Glutamatergic neuron (in vitro differentiated cells): ENCODE measurements around the gene KCNH6. TPM values are rescaled to one million over a fixed set of nuclear protein-coding genes. Genes with fewer than 3 reads are reported as not detected.

Experiments used
- DNase-seq: peaks from one replicate; pipeline ENCODE4 v3.0.0; 2022
- H3K27ac Mint-ChIP-seq: one replicate; pipeline ENCODE4 v1.8.0; 2020; ENCODE audit warnings: mild to moderate bottlenecking, mixed read lengths, inconsistent platforms; ENCODE audit not compliant: unreplicated experiment
- H3K27me3 Mint-ChIP-seq: one replicate; pipeline ENCODE4 v1.8.0; 2020; ENCODE audit warnings: mild to moderate bottlenecking, moderate library complexity, mixed read lengths, inconsistent platforms; ENCODE audit not compliant: unreplicated experiment
- H3K36me3 Mint-ChIP-seq: one replicate; pipeline ENCODE4 v1.8.0; 2020; ENCODE audit warnings: mild to moderate bottlenecking, mixed read lengths, inconsistent platforms; ENCODE audit not compliant: unreplicated experiment
- H3K4me1 Mint-ChIP-seq: one replicate; pipeline ENCODE4 v1.8.0; 2020; ENCODE audit warnings: mild to moderate bottlenecking, low read depth, mixed read lengths, inconsistent platforms; ENCODE audit not compliant: unreplicated experiment
- H3K4me3 Mint-ChIP-seq: one replicate; pipeline ENCODE4 v1.8.0; 2020; ENCODE audit warnings: mild to moderate bottlenecking, mixed read lengths, inconsistent platforms; ENCODE audit not compliant: unreplicated experiment
- H3K9me3 Mint-ChIP-seq: one replicate; pipeline ENCODE4 v1.8.0; 2020; ENCODE audit warnings: mild to moderate bottlenecking, moderate library complexity, mixed read lengths, inconsistent platforms; ENCODE audit not compliant: unreplicated experiment
- total RNA-seq: library from RNA; stranded (reverse); fragmentation: NEBNext Ultra II Directional; extraction: Animal tissue kit (Norgen Biotek cat#: 25700); gene quantifications from one replicate; pipeline ENCODE4 v1.2.1, GENCODE V29; 2021; ENCODE audit not compliant: unreplicated experiment
- TF ChIP-seq, protein P1 (sequence below): fragments of 200-600 bp; sonication (generic); IDR thresholded peaks from one replicate; pipeline ENCODE4 v1.5.0; 2021; ENCODE audit not compliant: partially characterized antibody, unreplicated experiment

KCNH6 gene
- total RNA-seq, 1 donor from 2014 or later, result 4.1 TPM

GRCh38 chr17:63496177-63496576 lies 27.0 kb upstream of the KCNH6 start:
- Mint-ChIP-seq H3K27ac (no peak overlapping the region), H3K27me3 (peaks cover 8% of the 10 kb centered on the region), H3K9me3 (peaks cover 1% of the 10 kb centered on the region), H3K4me1 (peaks cover 10% of the 10 kb centered on the region), H3K36me3 (no peaks in the 10 kb centered on the region), H3K4me3 (no peak overlapping the region)
- DNase-seq, result no peak
- TF ChIP-seq, protein P1, sequence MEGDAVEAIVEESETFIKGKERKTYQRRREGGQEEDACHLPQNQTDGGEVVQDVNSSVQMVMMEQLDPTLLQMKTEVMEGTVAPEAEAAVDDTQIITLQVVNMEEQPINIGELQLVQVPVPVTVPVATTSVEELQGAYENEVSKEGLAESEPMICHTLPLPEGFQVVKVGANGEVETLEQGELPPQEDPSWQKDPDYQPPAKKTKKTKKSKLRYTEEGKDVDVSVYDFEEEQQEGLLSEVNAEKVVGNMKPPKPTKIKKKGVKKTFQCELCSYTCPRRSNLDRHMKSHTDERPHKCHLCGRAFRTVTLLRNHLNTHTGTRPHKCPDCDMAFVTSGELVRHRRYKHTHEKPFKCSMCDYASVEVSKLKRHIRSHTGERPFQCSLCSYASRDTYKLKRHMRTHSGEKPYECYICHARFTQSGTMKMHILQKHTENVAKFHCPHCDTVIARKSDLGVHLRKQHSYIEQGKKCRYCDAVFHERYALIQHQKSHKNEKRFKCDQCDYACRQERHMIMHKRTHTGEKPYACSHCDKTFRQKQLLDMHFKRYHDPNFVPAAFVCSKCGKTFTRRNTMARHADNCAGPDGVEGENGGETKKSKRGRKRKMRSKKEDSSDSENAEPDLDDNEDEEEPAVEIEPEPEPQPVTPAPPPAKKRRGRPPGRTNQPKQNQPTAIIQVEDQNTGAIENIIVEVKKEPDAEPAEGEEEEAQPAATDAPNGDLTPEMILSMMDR, result no peak

DNA sequence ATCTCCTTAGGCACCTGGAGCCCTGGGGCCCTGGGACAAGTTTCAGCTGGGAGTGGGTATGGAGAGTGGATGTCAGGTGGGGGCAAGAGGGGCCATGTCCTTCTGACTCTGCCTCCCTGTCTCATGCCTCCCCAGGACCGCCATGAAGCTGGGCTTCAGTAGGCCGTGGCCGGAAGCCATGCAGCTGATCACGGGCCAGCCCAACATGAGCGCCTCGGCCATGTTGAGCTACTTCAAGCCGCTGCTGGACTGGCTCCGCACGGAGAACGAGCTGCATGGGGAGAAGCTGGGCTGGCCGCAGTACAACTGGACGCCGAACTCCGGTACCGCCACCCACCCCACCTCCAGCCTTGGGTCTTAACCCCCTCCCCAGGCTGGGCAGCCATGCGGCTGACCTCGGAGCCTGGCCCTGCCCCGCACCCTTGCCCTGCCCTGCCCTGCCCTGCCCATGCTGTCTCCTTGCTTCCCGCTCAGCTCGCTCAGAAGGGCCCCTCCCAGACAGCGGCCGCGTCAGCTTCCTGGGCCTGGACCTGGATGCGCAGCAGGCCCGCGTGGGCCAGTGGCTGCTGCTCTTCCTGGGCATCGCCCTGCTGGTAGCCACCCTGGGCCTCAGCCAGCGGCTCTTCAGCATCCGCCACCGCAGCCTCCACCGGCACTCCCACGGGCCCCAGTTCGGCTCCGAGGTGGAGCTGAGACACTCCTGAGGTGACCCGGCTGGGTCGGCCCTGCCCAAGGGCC lies 26.3 kb upstream of the KCNH6 start:
- peaks cover 9% of the 10 kb centered on the region for H3K27me3 Mint-ChIP-seq
- no peaks in the 10 kb centered on the region for H3K36me3 Mint-ChIP-seq
- H3K4me1 Mint-ChIP-seq, result peaks cover 10% of the 10 kb centered on the region
- H3K9me3 Mint-ChIP-seq, result peaks cover 1% of the 10 kb centered on the region
- no peak overlapping the region for H3K27ac Mint-ChIP-seq
- TF ChIP-seq, protein P1, result no peak
- H3K4me3 Mint-ChIP-seq, result no peak overlapping the region
- DNase-seq, result no peak

GRCh38 chr17:63497708-63498483 lies 25.3 kb upstream of the KCNH6 start:
- DNase-seq, result peak; percentile 47
- Mint-ChIP-seq H3K27me3 (peaks cover 5% of the 10 kb centered on the region), H3K27ac (no peak overlapping the region), H3K36me3 (no peaks in the 10 kb centered on the region), H3K4me1 (peaks cover 3% of the 10 kb centered on the region), H3K4me3 (no peak overlapping the region), H3K9me3 (peaks cover 1% of the 10 kb centered on the region)
- TF ChIP-seq, protein P1, result peak; percentile 27

DNA sequence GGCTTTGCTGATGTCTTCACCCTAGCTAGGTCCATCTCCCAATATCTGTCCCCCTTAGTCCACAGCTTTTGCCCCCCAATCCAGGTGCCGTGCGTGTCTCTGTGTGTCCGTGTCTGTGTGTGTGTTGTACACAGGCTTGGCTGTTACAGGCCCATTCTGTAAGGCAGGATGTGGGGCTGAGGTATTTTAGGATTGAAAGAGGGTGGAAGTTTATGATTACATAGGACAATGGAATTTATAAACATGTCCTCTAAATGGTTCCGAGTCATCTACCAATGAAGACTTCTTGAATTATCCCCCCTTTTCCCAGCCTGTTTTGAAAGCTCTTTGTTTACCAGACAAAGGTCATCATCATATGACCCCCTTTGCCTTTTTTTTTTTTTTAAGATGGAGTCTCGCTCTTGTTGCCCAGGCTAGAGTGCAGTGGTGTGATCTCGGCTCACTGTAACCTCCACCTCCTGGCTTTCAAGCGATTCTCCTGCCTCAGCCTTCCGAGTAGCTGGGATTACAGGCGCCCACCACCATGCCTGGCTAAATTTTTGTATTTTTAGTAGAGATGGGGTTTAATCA lies 24.4 kb upstream of the KCNH6 start:
- H3K4me3 Mint-ChIP-seq, result no peak overlapping the region
- H3K36me3 Mint-ChIP-seq, result no peaks in the 10 kb centered on the region
- TF ChIP-seq, protein P1, result no peak
- peak overlapping the region; percentile 43 for H3K27ac Mint-ChIP-seq
- H3K4me1 Mint-ChIP-seq, result peaks cover 7% of the 10 kb centered on the region
- peaks cover 2% of the 10 kb centered on the region for H3K27me3 Mint-ChIP-seq
- peaks cover 1% of the 10 kb centered on the region for H3K9me3 Mint-ChIP-seq
- DNase-seq, result no peak
